Heart right ventricle (tissue), 16 donors: ENCODE data around the gene CEP55. TPM values are rescaled to one million over a fixed set of nuclear protein-coding genes. Genes with fewer than 3 reads are reported as not detected.

Experiments
- ATAC-seq, 8 donors: fragments of 200-7000 bp; cut with Tn5 transposase; one replicate each; pipeline ENCODE4 v1.9.1; 2020; ENCODE audit warnings: mild to moderate bottlenecking in 8 of 8, moderate library complexity in 8 of 8, moderate number of reproducible peaks in 1 of 8
- DNase-seq, 2 donors: peaks; one replicate each; pipeline ENCODE4 v3.0.0-alpha.2; 2020
- H3K27ac ChIP-seq, 10 donors: fragments of 200-600 bp; sonication (generic) in 2 of 10; one replicate each; pipeline versions ENCODE4 v1.5.0 to v1.8.0; 2020 to 2022; ENCODE audit warnings: mild to moderate bottlenecking in 3 of 10
- H3K27me3 ChIP-seq, 7 donors: fragments of 200-600 bp; one replicate each; pipeline ENCODE4 v1.8.0; 2021 to 2022; ENCODE audit warnings: mild to moderate bottlenecking in 2 of 7
- H3K36me3 ChIP-seq, 9 donors: fragments of 200-600 bp; sonication (generic) in 1 of 9; one replicate each; pipeline versions ENCODE4 v1.5.0 to v1.8.0; 2020 to 2022; ENCODE audit warnings: mild to moderate bottlenecking in 2 of 9
- H3K4me1 ChIP-seq, 9 donors: fragments of 200-600 bp; sonication (generic) in 1 of 9; one replicate each; pipeline versions ENCODE4 v1.5.0 to v1.8.0; 2020 to 2022; ENCODE audit warnings: mild to moderate bottlenecking in 4 of 9
- H3K4me3 ChIP-seq, 10 donors: fragments of 200-600 bp; sonication (generic) in 2 of 10; one replicate each; pipeline versions ENCODE4 v1.5.0 to v1.8.0; 2020 to 2022; ENCODE audit warnings: mild to moderate bottlenecking in 7 of 10, moderate library complexity in 2 of 10
- H3K9me3 ChIP-seq, 11 donors: fragments of 200-600 bp in 10 of 11; sonication (generic) in 2 of 11; one replicate each; pipeline versions ENCODE4 v1.5.0 to v1.8.0; 2013 to 2022; ENCODE audit warnings: mild to moderate bottlenecking in 2 of 11, control low read depth in 1 of 11, moderate library complexity in 1 of 11
- CTCF ChIP-seq, 9 donors: fragments of 200-600 bp; sonication (generic) in 2 of 9; IDR thresholded peaks; one replicate each; pipeline versions ENCODE4 v1.5.0 to v1.8.0; 2021 to 2022; ENCODE audit warnings: antibody characterized with exemption in 9 of 9, mild to moderate bottlenecking in 5 of 9, moderate library complexity in 1 of 9
- WGBS, 2 donors: extraction: QIAGEN DNeasy Blood & Tissue Kit; methylation state at CpG; one replicate each; pipeline ENCODE4 v1.1.7; 2013; ENCODE audit warnings: inconsistent platforms in 1 of 2; 5-methylcytosine and 5-hydroxymethylcytosine counted together
- intact Hi-C, 10 donors: fragments of 100-400 bp; cut with DNase I; formaldehyde crosslinking; loops; one replicate each; pipeline versions ENCODE4 v1.11.1 to v1.14.2; 2022
- polyA plus RNA-seq, 2 donors: library from polyadenylated mRNA; stranded (reverse); fragments of 200-250 nt; gene quantifications; one replicate each; pipeline ENCODE4 v1.2.3, GENCODE V29; 2013
- total RNA-seq, 10 donors: library from RNA; stranded (reverse); fragmentation: NEBNext Ultra II Directional in 3 of 10; extraction: Animal tissue kit (Norgen Biotek cat#: 25700) in 3 of 10; gene quantifications; one replicate each; pipeline versions ENCODE4 v1.2.1 to v1.2.4, GENCODE V29; 2021 to 2023
- donor health status: Arrhythmogenic right ventricular cardiomyopathy.
- donor health status: ischemic (EF 13 %, LVEDD 7.1; RV severe dilation, severe dysfunction).
- donor health status: healthy with polysubstance abuse.
- donor health status: DM: no; HTN: yes; CAD: no.
- donor health status: DM: no; HTN: no; CAD: no.
- donor health status: ischemic (EF 25% LVEDD 6.9; RV normal size, moderate dysfunction).
- donor health status: ischemic (EF 25% LVEDD 5.7; RV mildly dilated, moderate dysfunction).
- donor health status: healthy.
- donor health status: DM: yes; HTN: yes; CAD: no.
- donor health status: Ischemic cardiomyopathy.
- donor health status: ischemic (EF 35%, LVEDD 5.7; RV mildly dilated, moderate dysfunction).
- donor health status: nonischemic (EF 11% LVEDD 7.7; RV severe dilation, severe dysfunction).
- donor health status: DM: yes; HTN: yes; CAD: no.
- donor health status: PGD.
- donor health status: ischemic (EF 29% LVEDD 5.4; RV normal size, mild dysfunction).
- donor health status: nonischemic (EF 23%, LVEDD 6.1; RV moderate dilation, normal function).

Gene CEP55
- total and polyA plus RNA-seq, 12 donors, result 0.13 to 4.4 (median 0.22) TPM; not detected in 3

GRCh38 chr10:93509816-93510215 lies 13.4 kb downstream of the CEP55 start:
- intact Hi-C loops, result loop anchor here in 1 of 10 donors (10.0 kb wide), 1 partner anchor 625 kb away; no protein-coding TSS in a partner anchor
- WGBS, 2 donors, result 95 to 96% methylated on average over 8 of the region's 8 CpGs

GRCh38 chr10:93512565-93512964 lies 16.2 kb downstream of the CEP55 start:
- peaks cover 0 to 34% (median 7%) of the 10 kb centered on the region in 9 donors for H3K4me1 ChIP-seq
- H3K27ac ChIP-seq, result no peak overlapping the region
- DNase-seq, result no peak
- peaks cover 0 to 19% (median 0%) of the 10 kb centered on the region in 9 donors for H3K36me3 ChIP-seq
- no peaks in the 10 kb centered on the region for H3K9me3 ChIP-seq
- TF ChIP-seq CTCF (IDR thresholded peaks at IDR 0.05), result no peak
- intact Hi-C loops, result no loop called here
- 95 to 100% methylated on average over 1 of the region's 1 CpG for WGBS, 2 donors
- H3K27me3 ChIP-seq, result no peaks in the 10 kb centered on the region
- no peak for ATAC-seq
- H3K4me3 ChIP-seq, result no peak overlapping the region

More at GRCh38 chr10:93509816-93510215, 13.4 kb downstream of the CEP55 start:
- TF ChIP-seq CTCF (IDR thresholded peaks at IDR 0.05), result no peak
- DNase-seq, result no peak
- no peak overlapping the region for H3K4me3 ChIP-seq
- H3K9me3 ChIP-seq, result no peaks in the 10 kb centered on the region
- no peaks in the 10 kb centered on the region for H3K27me3 ChIP-seq
- no peak overlapping the region for H3K27ac ChIP-seq
- ATAC-seq, result no peak
- H3K4me1 ChIP-seq, result peaks cover 0 to 11% (median 1%) of the 10 kb centered on the region in 9 donors
- H3K36me3 ChIP-seq, result peaks cover 0 to 27% (median 0%) of the 10 kb centered on the region in 9 donors

- Histone ChIP-seq H3K4me3 (no peak overlapping the region), H3K27me3 (no peaks in the 10 kb centered on the region), H3K27ac (no peak overlapping the region), H3K4me1 (peaks cover 0 to 34% (median 7%) of the 10 kb centered on the region in 9 donors), H3K36me3 (peaks cover 0 to 13% (median 0%) of the 10 kb centered on the region in 9 donors), H3K9me3 (no peaks in the 10 kb centered on the region)
- intact Hi-C loops, result no loop called here
- WGBS, 2 donors, result 94 to 98% methylated on average over 1 of the region's 1 CpG
- DNase-seq (no peak), ATAC-seq (no peak)
- TF ChIP-seq CTCF (IDR thresholded peaks at IDR 0.05), result no peak
Observed at GRCh38 chr10:93513091-93513490, 16.7 kb downstream of the CEP55 start.

GRCh38 chr10:93514521-93514920 lies 18.1 kb downstream of the CEP55 start:
- Histone ChIP-seq H3K9me3 (no peaks in the 10 kb centered on the region), H3K36me3 (peaks cover 0 to 17% (median 0%) of the 10 kb centered on the region in 9 donors), H3K27ac (peak overlapping the region in 7 of 10 donors; percentile 35 to 82 (median 50)), H3K4me1 (peaks cover 0 to 34% (median 7%) of the 10 kb centered on the region in 9 donors), H3K4me3 (no peak overlapping the region), H3K27me3 (no peaks in the 10 kb centered on the region)
- DNase-seq, result no peak
- 80 to 82% methylated on average over 4 of the region's 4 CpGs for WGBS, 2 donors
- intact Hi-C loops, result no loop called here
- TF ChIP-seq CTCF (IDR thresholded peaks at IDR 0.05), result no peak
- ATAC-seq, result peak in 1 of 8 donors; percentile 35
